Kasumi-1 (cell line): Measurements from ENCODE around the gene KLHL40.

Experiments used
- DNase-seq, 2 experiments: peaks; one replicate each; lab custom pipeline; 2025; lab: John Stamatoyannopoulos, UW

Gene KLHL40

GRCh38 chr3:42656680-42657610, 28.4 kb upstream of the KLHL40 start:
- no peak for DNase-seq

- no peak for DNase-seq
Measured at GRCh38 chr3:42657675-42658074, 27.7 kb upstream of the KLHL40 start.

GRCh38 chr3:42658091-42658770, 27.1 kb upstream of the KLHL40 start:
- DNase-seq, result no peak

- DNase-seq, result no peak
Measured at GRCh38 chr3:42658771-42659390, 26.5 kb upstream of the KLHL40 start.

- no peak for DNase-seq
Measured at GRCh38 chr3:42659451-42660130, 25.7 kb upstream of the KLHL40 start.

- DNase-seq, result no peak
Measured at GRCh38 chr3:42660131-42660715, 25.1 kb upstream of the KLHL40 start.

GRCh38 chr3:42660898-42661297, 24.4 kb upstream of the KLHL40 start:
- peak in 1 of 2 experiments; percentile 4 for DNase-seq

GRCh38 chr3:42661593-42662022, 23.7 kb upstream of the KLHL40 start:
- no peak for DNase-seq

- DNase-seq, result no peak
Measured at GRCh38 chr3:42662037-42662812, 23.1 kb upstream of the KLHL40 start.

- DNase-seq, result no peak
Measured at GRCh38 chr3:42662813-42663535, 22.4 kb upstream of the KLHL40 start.

GRCh38 chr3:42663581-42664437, 21.5 kb upstream of the KLHL40 start:
- no peak for DNase-seq

GRCh38 chr3:42664438-42664803, 20.9 kb upstream of the KLHL40 start:
- no peak for DNase-seq

- DNase-seq, result no peak
Measured at GRCh38 chr3:42665050-42665878, 20.1 kb upstream of the KLHL40 start.

GRCh38 chr3:42666022-42666421, 19.3 kb upstream of the KLHL40 start:
- no peak for DNase-seq

GRCh38 chr3:42666577-42666998, 18.7 kb upstream of the KLHL40 start:
- DNase-seq, result no peak

GRCh38 chr3:42667096-42667522, 18.2 kb upstream of the KLHL40 start:
- no peak for DNase-seq

GRCh38 chr3:42667523-42668412, 17.6 kb upstream of the KLHL40 start:
- no peak for DNase-seq
